Endothelial cell (in vitro differentiated cells): ENCODE data around the gene NECTIN2. TPM values are rescaled to one million over a fixed set of nuclear protein-coding genes. Genes with fewer than 3 reads are reported as not detected.

Experiments
- DNase-seq: peaks from one replicate; pipeline ENCODE4 v3.0.0; 2021; ENCODE audit warnings: low spot score
- H3K27ac Mint-ChIP-seq: one replicate; pipeline ENCODE4 v1.8.0; 2021; ENCODE audit warnings: mixed read lengths, inconsistent platforms; ENCODE audit not compliant: unreplicated experiment
- H3K27me3 Mint-ChIP-seq: one replicate; pipeline ENCODE4 v1.8.0; 2021; ENCODE audit warnings: mild to moderate bottlenecking, moderate library complexity, mixed read lengths, inconsistent platforms; ENCODE audit not compliant: unreplicated experiment
- H3K36me3 Mint-ChIP-seq: one replicate; pipeline ENCODE4 v1.8.0; 2021; ENCODE audit warnings: mild to moderate bottlenecking, low read depth, mixed read lengths, inconsistent platforms; ENCODE audit not compliant: unreplicated experiment
- H3K4me1 Mint-ChIP-seq: one replicate; pipeline ENCODE4 v1.8.0; 2021; ENCODE audit warnings: mild to moderate bottlenecking, mixed read lengths, inconsistent platforms; ENCODE audit not compliant: unreplicated experiment
- H3K4me3 Mint-ChIP-seq: one replicate; pipeline ENCODE4 v1.8.0; 2021; ENCODE audit warnings: mild to moderate bottlenecking, mixed read lengths, inconsistent platforms; ENCODE audit not compliant: unreplicated experiment
- H3K9me3 Mint-ChIP-seq: one replicate; pipeline ENCODE4 v1.8.0; 2021; ENCODE audit warnings: mixed read lengths, inconsistent platforms; ENCODE audit not compliant: unreplicated experiment
- CTCF ChIP-seq: fragments of 200-600 bp; sonication (generic); IDR thresholded peaks from one replicate; pipeline ENCODE4 v1.5.0; 2021; ENCODE audit warnings: antibody characterized with exemption; ENCODE audit not compliant: unreplicated experiment
- total RNA-seq: library from RNA; stranded (reverse); fragmentation: NEBNext Ultra II Directional; extraction: Animal tissue kit (Norgen Biotek cat#: 25700); gene quantifications from one replicate; pipeline ENCODE4 v1.2.1, GENCODE V29; 2021; ENCODE audit not compliant: unreplicated experiment

The NECTIN2 gene
- total RNA-seq, 1 donor from 2014 or later: 342 TPM

GRCh38 chr19:44890366-44891015, 44.4 kb downstream of the NECTIN2 start:
- TF ChIP-seq CTCF: no peak
- no peak for DNase-seq
- peak overlapping the region; percentile 62 for H3K27ac Mint-ChIP-seq
- peak overlapping the region; percentile 91 for H3K4me3 Mint-ChIP-seq
- peaks cover 46% of the 10 kb centered on the region for H3K36me3 Mint-ChIP-seq
- peaks cover 16% of the 10 kb centered on the region for H3K4me1 Mint-ChIP-seq
- H3K9me3 Mint-ChIP-seq: no peaks in the 10 kb centered on the region
- H3K27me3 Mint-ChIP-seq: peaks cover 28% of the 10 kb centered on the region

GRCh38 chr19:44891016-44891882, 45.2 kb downstream of the NECTIN2 start, which contains the start of gene TOMM40:
TSS of gene TOMM40 (plus strand) at chr19:44891254. CDS start at chr19:44891416, 162 bp downstream.
- Mint-ChIP-seq H3K27me3 (peaks cover 29% of the 10 kb centered on the region), H3K4me1 (peaks cover 16% of the 10 kb centered on the region), H3K36me3 (peaks cover 50% of the 10 kb centered on the region), H3K4me3 (peak within 1 kb of the TSS; percentile 91), H3K27ac (peak within 1 kb of the TSS; percentile 62), H3K9me3 (no peaks in the 10 kb centered on the region)
- no peak for TF ChIP-seq CTCF
- DNase-seq: peak; percentile 99

- Mint-ChIP-seq H3K9me3 (no peaks in the 10 kb centered on the region), H3K4me1 (peaks cover 16% of the 10 kb centered on the region), H3K4me3 (peak overlapping the region; percentile 91), H3K27ac (peak overlapping the region; percentile 38), H3K27me3 (peaks cover 25% of the 10 kb centered on the region), H3K36me3 (peaks cover 54% of the 10 kb centered on the region)
- no peak for TF ChIP-seq CTCF
- DNase-seq: no peak
Observed at GRCh38 chr19:44892932-44893331, 46.8 kb downstream of the NECTIN2 start.

GRCh38 chr19:44893332-44894051, 47.4 kb downstream of the NECTIN2 start:
- H3K4me3 Mint-ChIP-seq: peak overlapping the region; percentile 91
- DNase-seq: no peak
- peaks cover 25% of the 10 kb centered on the region for H3K27me3 Mint-ChIP-seq
- H3K27ac Mint-ChIP-seq: no peak overlapping the region
- H3K36me3 Mint-ChIP-seq: peaks cover 52% of the 10 kb centered on the region
- TF ChIP-seq CTCF: no peak
- peaks cover 16% of the 10 kb centered on the region for H3K4me1 Mint-ChIP-seq
- H3K9me3 Mint-ChIP-seq: no peaks in the 10 kb centered on the region
